Left ventricle myocardium superior (tissue), 1 donor: Measurements from ENCODE around the gene ITGB5. TPM values are rescaled to one million over a fixed set of nuclear protein-coding genes. Genes with fewer than 3 reads are reported as not detected.
"Not testable (repeated sequence)": the region's sequence is repeated elsewhere in the genome, so short reads cannot be mapped to it uniquely, and the experiment has no call there.

ENCODE experiments used
- ATAC-seq: fragments of 200-7000 bp; cut with Tn5 transposase; one replicate; pipeline ENCODE4 v1.9.1; 2020; ENCODE audit warnings: mild to moderate bottlenecking, moderate library complexity
- DNase-seq: peaks from one replicate; pipeline ENCODE4 v3.0.0-alpha.2; 2020
- intact Hi-C: fragments of 100-400 bp; cut with micrococcal nuclease; formaldehyde crosslinking; loops from one replicate; pipeline ENCODE4 v1.11.0; 2022
- total RNA-seq: library from RNA; stranded (reverse); fragmentation: NEBNext Ultra II Directional; extraction: Animal tissue kit (Norgen Biotek cat#: 25700); gene quantifications from one replicate; pipeline ENCODE4 v1.2.1, GENCODE V29; 2021
- donor health status: DM: no; HTN: yes; CAD: no; lungs with severe emphysema.

ITGB5 gene
- total RNA-seq, 1 donor from 2014 or later, result 109 TPM

GRCh38 chr3:124767264-124767663, 119.9 kb downstream of the ITGB5 start:
- no peak for DNase-seq
- intact Hi-C loops, result no loop called here

DNA sequence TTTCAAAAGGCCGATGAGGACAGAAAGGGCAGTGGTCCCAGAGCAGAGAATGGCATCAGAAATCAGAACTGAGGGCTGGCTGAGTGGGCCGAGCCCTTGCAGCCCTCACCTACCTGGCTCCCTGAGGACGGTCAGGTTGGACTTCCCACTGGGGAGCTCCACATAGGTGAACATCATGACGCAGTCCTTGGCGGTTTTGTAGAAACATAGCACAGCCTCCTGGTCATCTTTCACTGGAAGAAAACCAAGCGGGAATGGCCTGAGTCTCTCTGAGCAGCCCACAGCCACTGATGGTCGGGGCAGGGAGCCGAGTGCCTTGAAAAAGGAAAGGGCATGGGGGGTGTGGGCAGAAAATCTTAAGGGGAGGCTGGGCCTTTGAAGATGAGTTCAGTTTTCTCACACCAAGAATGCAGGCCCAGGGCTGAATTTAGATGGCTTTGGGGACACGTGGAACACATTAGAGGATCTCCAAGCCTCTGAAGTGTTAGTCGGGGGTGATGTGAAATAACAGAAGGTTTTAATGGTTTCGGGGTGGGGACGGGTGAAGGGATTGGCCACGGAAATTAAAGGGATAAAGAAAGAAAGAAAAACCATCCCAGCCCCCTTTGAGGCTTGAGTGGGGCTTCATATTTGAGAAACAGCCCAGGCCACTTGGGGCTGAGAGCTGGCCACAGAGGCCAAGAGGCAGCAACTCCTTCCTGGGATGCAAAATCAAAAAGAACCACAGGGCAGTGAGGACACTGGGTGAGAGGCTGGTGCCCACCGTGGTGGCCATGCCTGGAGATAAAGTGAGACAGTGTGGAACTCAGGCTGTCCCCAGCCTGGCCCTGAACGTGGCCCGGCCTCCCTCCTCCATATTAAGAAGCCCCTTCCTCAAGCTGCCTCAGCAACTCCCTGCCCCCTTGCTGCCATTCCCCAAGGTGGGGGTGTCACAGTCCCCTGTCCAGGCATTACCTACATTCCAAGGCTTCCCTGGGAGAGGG, 120.8 kb downstream of the ITGB5 start:
- DNase-seq, result no peak
- no peak for ATAC-seq
- intact Hi-C loops, result no loop called here

More at GRCh38 chr3:124767264-124767663, 119.9 kb downstream of the ITGB5 start:
- no peak for ATAC-seq

GRCh38 chr3:124765197-124765840, 121.8 kb downstream of the ITGB5 start:
- ATAC-seq (no peak), DNase-seq (no peak)
- intact Hi-C loops, result no loop called here

DNA sequence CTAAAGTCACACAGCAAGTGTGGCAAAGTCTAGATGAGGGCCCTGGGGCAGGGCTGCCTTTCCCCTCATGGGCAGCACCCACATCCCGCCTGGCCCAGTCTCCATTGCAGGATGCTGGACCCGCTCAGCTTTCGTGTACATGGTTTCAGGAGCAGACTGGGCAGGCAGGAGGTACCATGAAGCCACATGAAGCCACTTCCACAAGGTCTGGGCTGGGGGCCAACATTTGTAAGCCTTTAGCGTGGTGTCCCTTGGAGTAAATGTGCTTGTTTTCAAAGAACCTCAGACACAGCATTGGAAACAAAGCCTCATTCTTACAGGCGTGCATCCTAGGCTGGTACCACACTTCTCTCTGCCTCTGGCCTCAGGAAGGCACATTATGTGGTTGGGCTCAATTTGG, 122.4 kb downstream of the ITGB5 start:
- intact Hi-C loops, result no loop called here
- ATAC-seq (no peak), DNase-seq (no peak)

GRCh38 chr3:124763644-124764358, 123.4 kb downstream of the ITGB5 start:
- DNase-seq (no peak), ATAC-seq (no peak)
- intact Hi-C loops, result no loop called here

- intact Hi-C loops, result no loop called here
- ATAC-seq (no peak), DNase-seq (no peak)
Measured at GRCh38 chr3:124763206-124763605, 124.0 kb downstream of the ITGB5 start.

DNA sequence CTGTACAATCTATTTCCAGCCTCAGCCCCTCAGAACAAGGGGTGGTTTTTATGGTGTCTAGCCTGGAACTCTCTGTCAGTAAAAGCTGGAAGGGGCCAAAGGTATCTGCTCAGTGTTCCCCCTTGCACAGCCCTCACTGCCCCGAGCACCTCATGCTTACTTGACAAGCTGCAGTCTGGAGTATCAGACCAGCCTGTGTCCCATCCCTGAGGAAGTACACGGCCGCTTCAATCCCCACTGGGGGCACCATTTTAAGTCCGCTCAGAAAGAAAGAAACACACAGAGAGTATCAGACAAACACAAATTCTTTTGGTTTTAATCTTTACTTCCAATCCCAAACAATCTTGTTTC, 124.5 kb downstream of the ITGB5 start:
- DNase-seq, result no peak

DNA sequence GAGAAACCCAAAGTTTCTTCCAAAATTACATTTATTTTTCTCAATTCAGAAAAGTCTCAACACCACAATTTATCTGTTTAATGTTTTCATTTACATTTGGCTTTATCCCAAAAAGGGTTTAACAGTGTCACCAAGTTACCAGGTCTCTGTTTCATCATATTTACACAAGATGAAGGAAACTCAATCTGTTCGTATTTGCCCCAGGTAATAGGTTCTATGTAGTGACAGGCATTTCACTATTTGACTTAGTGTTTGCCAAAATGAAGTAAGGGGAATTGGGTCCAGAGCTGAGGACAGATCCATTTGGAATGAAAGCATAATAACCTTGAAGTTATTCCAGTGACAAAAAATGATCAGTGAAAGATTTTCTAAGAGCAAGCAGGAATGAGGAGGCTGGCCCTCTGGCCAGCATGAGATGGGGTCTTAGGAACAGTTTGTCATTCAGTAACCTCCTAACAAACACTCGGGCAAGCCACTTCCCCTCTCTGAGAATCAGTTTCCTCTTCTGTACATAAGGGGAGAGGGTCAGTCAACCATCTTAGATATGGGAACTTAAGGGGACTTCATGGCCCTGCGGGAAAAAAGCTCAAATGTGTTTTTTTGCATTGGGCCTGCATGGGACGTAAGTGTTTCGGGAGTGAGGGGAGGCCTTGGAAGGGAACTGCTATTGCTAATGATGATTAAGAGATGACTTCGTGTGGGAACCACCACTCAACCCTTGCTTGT, 125.1 kb downstream of the ITGB5 start:
- DNase-seq (no peak), ATAC-seq (no peak)
- intact Hi-C loops, result loop anchor here (2.0 kb wide), 1 partner anchor 139 kb away; no protein-coding TSS in a partner anchor

More for the DNA sequence above, 124.5 kb downstream of the ITGB5 start:
- no peak for ATAC-seq
- intact Hi-C loops, result no loop called here

DNA sequence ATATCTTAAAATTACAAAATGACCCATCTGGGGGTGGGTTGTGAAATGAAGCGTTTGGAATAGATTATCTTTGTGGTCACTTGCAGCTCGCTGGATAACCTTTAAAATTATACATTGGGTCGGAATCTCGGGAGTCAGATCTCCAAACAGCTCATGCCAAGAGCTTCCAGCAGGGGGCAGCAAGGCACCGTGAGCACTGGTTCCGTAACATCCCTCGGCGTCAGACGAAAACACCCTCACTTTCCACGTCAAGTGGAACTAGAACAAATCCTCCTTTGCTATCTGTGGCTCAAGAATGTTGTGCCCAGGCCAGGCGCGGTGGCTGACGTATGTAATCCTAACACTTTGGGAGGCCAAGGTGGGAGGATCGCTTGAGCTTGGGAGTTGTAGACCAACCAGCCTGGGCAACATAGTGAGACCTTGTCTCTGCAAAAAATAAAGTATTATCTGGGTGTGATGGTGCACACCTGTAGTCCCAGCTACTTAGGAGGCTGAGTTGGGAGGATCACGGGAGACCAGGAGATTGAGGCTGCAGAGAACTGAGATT, 125.8 kb downstream of the ITGB5 start:
- intact Hi-C loops, result loop anchor here (2.0 kb wide), 1 partner anchor 139 kb away; no protein-coding TSS in a partner anchor
- ATAC-seq, result peak; percentile 89
- DNase-seq, result peak; percentile 93

GRCh38 chr3:124760601-124761000, 126.6 kb downstream of the ITGB5 start:
- DNase-seq (no peak), ATAC-seq (peak; percentile 82)

DNA sequence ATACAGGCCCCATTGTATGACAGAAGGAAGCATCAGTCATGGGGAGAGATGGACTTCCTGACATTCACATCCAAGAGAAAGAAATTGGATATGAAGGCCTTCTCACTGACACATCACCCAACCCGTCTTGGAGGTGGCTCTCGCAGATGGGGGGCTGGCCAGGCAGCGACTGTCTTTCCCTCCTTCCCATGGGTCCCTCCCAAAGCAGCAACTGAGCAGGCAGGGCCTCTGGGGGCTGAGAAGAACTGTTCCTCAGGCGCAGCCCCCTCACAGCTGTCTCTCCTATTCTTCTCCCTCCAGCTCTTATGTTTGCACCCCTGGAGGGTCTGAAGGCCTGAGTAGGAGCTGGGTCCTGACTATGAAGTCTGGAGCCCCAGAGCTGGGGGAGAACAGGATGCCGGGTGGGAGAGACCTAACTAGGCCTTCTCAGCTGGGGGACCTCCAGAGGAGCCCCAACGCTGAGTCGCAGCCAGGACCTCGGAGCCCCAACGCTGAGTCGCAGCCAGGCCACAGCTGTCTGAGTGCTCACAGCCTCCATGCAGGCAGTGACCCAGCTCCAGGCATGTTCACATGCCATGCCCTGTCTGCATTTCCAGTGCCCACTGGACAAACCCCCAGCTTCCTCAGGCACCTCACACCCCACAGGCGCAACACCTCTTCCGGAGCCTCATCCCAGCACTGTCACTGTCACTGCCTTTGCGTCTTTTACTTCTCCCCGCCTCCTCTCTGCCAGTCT, 127.3 kb downstream of the ITGB5 start:
- DNase-seq (no peak), ATAC-seq (no peak)
- intact Hi-C loops, result loop anchor here (2.0 kb wide), 1 partner anchor 141 kb away; no protein-coding TSS in a partner anchor

More at GRCh38 chr3:124760601-124761000, 126.6 kb downstream of the ITGB5 start:
- intact Hi-C loops, result loop anchor here (2.0 kb wide), 1 partner anchor 140 kb away; no protein-coding TSS in a partner anchor

DNA sequence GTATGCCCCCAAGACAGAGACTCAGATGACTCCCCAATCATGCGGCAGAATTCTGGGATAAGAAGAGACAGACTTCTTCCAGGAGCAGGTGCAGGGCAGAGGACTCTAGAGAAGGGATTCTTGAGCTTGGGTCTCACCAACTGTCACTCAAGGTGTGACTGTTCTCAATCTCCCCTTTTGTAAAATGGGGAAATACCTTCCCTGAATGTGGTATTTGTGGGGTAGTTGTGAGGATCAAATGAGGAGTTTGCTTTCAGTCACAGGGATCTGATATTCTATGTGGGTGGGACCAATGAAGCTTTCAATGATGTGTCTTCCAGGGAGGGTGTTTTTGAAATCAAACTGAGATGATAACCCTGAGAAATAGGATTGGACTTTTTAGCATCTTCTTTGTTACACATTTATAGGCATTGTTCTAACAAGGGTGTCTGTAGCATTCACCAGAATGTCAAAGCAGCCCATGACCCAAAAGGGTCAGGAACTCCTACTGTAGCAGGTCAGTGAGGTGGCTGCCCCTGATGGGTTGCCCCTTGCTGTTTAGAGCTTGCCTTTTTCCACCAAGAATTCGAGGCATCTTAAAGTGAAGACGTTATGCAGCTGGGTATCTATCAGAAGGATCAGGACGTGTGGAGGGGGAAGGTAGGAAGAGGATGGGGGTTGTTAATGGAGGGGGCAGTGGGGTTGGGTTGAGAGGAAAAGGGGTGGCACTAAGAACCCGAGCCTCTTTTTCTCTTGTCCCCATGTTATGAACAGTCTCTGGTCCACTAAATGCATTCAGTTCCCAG, 128.1 kb downstream of the ITGB5 start:
- intact Hi-C loops, result no loop called here
- no peak for ATAC-seq
- DNase-seq, result no peak

- DNase-seq, intact Hi-C loops, ATAC-seq: not testable (repeated sequence)
Measured at GRCh38 chr3:124757926-124758325, 129.2 kb downstream of the ITGB5 start.

- DNase-seq, result no peak
- intact Hi-C loops, result no loop called here
- no peak for ATAC-seq
Measured at GRCh38 chr3:124752051-124752450, 135.1 kb downstream of the ITGB5 start.

DNA sequence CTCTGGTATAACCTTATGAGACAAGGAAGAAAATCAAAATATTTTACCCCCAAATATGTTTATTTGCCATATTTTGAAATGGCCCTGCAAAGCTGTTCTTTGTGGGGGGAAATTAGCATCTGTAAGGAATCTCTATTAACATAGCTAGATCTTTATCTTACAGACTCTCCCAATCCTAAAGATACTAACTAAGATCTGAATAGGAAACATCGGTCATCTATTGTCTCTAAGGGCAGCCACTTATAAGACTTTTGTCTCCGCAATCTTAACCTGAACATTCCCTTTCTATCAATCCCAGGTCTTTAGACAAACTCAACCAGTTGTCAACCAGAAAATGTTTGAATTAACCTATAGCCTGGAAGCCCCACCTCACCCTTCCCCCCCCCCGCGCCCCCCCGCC, 135.7 kb downstream of the ITGB5 start:
- intact Hi-C loops, result no loop called here
- ATAC-seq (no peak), DNase-seq (no peak)

DNA sequence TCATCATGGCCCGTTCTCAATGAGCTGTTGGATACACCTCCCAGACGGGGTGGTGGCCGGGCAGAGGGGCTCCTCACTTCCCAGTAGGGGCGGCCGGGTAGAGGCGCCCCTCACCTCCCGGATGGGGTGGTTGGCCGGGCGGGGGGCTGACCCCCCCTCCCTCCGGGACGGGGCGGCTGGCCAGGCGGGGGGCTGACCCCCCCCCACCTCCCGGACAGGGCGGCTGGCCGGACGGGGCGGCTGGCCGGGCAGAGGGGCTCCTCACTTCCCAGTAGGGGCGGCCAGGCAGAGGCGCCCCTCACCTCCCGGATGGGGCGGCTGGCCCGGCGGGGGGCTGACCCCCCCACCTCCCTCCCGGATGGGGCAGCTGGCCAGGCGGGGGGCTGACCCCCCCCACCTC, 137.3 kb downstream of the ITGB5 start:
- DNase-seq, intact Hi-C loops, ATAC-seq: not testable (repeated sequence)

GRCh38 chr3:124748560-124749198, 138.5 kb downstream of the ITGB5 start:
- DNase-seq (no peak), ATAC-seq (peak; percentile 48)
- intact Hi-C loops, result no loop called here
